ENCODE measurements around the gene CRHBP. TPM values are rescaled to one million over a fixed set of nuclear protein-coding genes. Genes with fewer than 3 reads are reported as not detected.

CRHBP gene
- total RNA-seq, 1 experiment from 2014 or later = not detected

- TF ChIP-seq MLX (CRISPR knock-in tag; IDR thresholded peaks at IDR 0.05) (no peak), E2F5 (CRISPR knock-in tag; IDR thresholded peaks at IDR 0.05) (no peak), CREB1 (CRISPR knock-in tag; IDR thresholded peaks at IDR 0.05) (no peak)
Measured at GRCh38 chr5:76958991-76959767, 6.3 kb downstream of the CRHBP start (continued).

GRCh38 chr5:76960004-76960625 lies 7.3 kb downstream of the CRHBP start:
- peaks cover 11% of the 10 kb centered on the region for H3K4me1 Mint-ChIP-seq
- H3K4me3 Mint-ChIP-seq = no peak overlapping the region
- DNase-seq (ENCODE audit: low spot score) (peak; percentile 13), ATAC-seq (peak; percentile 75)
- ChIA-PET POLR2A (no interaction called here), CTCF (interaction anchor here (0.6 kb wide), 1 partner anchor 1627 kb away, joined by 3 read pairs; no protein-coding TSS in a partner anchor)
- H3K27me3 Mint-ChIP-seq (ENCODE audit: low read depth) = peaks cover 17% of the 10 kb centered on the region
- no peaks in the 10 kb centered on the region for H3K36me3 Mint-ChIP-seq
- no peaks in the 10 kb centered on the region for H3K9me3 Mint-ChIP-seq
- no peak overlapping the region for H3K27ac Mint-ChIP-seq
- no peak for TF ChIP-seq AR (CRISPR knock-in tag; IDR thresholded peaks at IDR 0.05)
- no peak for TF ChIP-seq ERG (CRISPR knock-in tag; IDR thresholded peaks at IDR 0.05)
- TF ChIP-seq IRF2 (CRISPR knock-in tag; IDR thresholded peaks at IDR 0.05; ENCODE audit: borderline replicate concordance, low read depth) = no peak
- no peak for TF ChIP-seq ATF6 (CRISPR knock-in tag; IDR thresholded peaks at IDR 0.05)
- no peak for TF ChIP-seq ATF2 (CRISPR knock-in tag; IDR thresholded peaks at IDR 0.05; ENCODE audit: borderline replicate concordance, low read depth)
- no peak for TF ChIP-seq ZNF512 (CRISPR knock-in tag; IDR thresholded peaks at IDR 0.05; ENCODE audit: borderline replicate concordance)
